Brain pericyte (primary cell): Measurements from ENCODE around the gene GPR85.
"Not testable (repeated sequence)": the region's sequence is repeated elsewhere in the genome, so short reads cannot be mapped to it uniquely, and the experiment has no call there.

Source experiments
- DNase-seq: peaks from one replicate; pipeline ENCODE4 v3.0.0-alpha.2; 2012; ENCODE audit warnings: low read depth, low spot score

GPR85 gene, protein sequence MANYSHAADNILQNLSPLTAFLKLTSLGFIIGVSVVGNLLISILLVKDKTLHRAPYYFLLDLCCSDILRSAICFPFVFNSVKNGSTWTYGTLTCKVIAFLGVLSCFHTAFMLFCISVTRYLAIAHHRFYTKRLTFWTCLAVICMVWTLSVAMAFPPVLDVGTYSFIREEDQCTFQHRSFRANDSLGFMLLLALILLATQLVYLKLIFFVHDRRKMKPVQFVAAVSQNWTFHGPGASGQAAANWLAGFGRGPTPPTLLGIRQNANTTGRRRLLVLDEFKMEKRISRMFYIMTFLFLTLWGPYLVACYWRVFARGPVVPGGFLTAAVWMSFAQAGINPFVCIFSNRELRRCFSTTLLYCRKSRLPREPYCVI

DNA sequence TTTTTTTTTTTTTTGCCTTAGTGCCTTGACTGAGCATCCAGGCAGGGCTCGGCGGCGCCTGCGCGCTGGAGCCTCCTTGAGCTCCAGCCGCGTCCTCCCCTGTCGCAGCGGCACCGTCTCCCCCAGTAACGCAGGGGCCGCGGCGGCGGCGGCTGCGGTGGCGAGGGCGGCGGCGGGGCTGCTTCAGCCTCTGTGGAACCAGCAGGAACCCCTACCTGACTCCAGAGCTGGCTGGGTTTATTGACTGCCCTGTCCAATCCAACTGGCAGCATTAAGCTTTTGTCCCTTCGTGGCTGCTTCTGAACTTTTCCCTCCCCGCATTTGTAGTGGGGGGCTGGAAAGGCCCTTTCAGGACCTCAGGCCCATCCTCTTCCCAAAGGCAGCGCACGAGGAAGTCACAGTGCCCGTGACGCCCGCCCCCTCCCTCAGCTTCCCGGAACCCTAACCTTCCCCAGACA lies at the start of gene GPR85:
GPR85 (minus strand) TSS at position 397 of the 458 bp plus-strand sequence. CDS start 2,106 bp downstream, outside the sequence.
- no peak for DNase-seq

DNA sequence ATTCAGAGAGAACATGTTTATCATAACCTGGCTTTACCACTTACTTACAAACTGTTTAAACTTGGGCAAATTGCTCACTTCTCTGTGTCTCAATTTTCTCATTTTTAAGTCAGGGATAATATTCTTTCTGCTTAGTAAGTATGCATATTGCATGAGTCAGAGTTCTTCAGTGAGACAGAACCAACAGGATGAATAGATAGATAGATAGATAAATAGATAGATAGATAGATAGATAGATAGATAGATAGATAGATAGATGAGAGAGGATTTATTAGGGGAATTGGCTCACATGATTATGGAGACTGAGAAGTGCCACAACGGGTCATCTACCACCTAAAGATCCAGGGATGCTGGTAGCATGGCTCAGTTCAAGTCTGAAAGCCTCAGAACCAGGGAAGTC lies 47.4 kb upstream of the GPR85 start:
- no peak for DNase-seq

DNA sequence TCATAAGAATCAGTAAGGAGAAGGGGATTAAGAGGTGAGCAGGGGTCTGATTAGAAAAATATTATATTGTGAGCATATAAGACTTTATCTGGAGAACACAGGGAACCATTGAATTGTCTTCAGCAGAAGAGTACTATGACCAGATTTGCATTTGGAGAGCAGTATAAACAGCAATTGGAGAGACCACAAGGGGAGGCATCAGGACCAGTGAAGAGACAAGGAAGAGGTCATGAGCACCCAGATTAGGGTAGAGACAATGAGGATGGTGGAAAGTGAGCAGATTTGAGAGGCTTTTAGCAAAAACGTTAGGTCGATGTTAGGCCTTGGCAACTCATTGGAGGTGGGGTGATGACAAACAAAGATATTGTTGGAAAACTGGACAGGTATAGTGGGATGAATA lies 44.7 kb upstream of the GPR85 start:
- DNase-seq = no peak

GRCh38 chr7:113128031-113128430 lies 41.4 kb upstream of the GPR85 start:
- no peak for DNase-seq

- DNase-seq = no peak
Observed at GRCh38 chr7:113125728-113126127, 39.1 kb upstream of the GPR85 start.

- no peak for DNase-seq
Observed at GRCh38 chr7:113122744-113123143, 36.1 kb upstream of the GPR85 start.

GRCh38 chr7:113120647-113121046 lies 34.0 kb upstream of the GPR85 start:
- no peak for DNase-seq

DNA sequence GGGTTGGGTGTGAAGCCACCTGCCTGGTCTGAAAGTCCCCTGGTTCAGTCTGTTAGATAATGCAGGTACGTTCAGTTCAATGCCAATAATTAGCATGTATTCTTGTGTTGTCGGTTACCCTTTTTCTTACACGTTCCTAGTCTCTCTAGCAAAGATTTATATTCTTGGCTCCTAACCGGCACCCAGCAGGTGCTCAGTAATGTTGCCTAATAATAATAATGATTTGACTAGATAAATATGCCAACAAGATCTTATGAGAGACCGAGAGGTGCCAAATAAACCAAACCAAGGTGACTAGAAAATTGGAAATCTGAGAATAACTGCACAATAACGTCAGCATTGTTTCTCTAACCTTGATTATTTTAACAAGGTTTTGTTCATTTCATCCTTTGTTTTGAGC lies 32.8 kb upstream of the GPR85 start:
- DNase-seq = no peak

GRCh38 chr7:113118074-113118959 lies 31.7 kb upstream of the GPR85 start, which contains the start of gene SMIM30:
Gene SMIM30 (minus strand): TSS chr7:113118554. CDS start chr7:113117578, 976 bp downstream.
- DNase-seq = peak; percentile 61

GRCh38 chr7:113117374-113117774 lies 30.7 kb upstream of the GPR85 start:
- DNase-seq = not testable (repeated sequence)

GRCh38 chr7:113113912-113114311 lies 27.3 kb upstream of the GPR85 start:
- no peak for DNase-seq

DNA sequence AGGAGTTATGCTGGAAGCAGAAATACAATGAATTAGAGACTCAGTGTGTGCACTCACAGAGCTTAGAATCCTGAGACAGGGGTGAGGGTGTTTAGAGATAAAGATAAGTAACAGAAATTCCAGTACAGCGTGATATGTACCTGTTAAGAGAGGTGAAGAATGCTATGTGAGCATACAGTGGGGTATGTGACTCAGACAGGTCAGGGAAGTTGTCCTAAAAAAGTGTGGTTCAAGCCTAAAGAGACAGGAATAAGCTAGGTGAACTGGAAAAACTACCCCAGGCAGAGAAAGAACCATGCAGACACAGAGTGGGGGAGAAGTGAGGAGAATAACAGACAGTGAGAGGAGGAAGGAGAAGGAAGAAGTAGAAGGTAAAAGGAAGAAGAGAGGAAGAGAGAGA lies 23.1 kb upstream of the GPR85 start:
- DNase-seq = no peak

- DNase-seq = no peak
Observed at GRCh38 chr7:113100121-113100603, 13.5 kb upstream of the GPR85 start.

GRCh38 chr7:113099284-113099919 lies 12.8 kb upstream of the GPR85 start:
- DNase-seq = no peak

DNA sequence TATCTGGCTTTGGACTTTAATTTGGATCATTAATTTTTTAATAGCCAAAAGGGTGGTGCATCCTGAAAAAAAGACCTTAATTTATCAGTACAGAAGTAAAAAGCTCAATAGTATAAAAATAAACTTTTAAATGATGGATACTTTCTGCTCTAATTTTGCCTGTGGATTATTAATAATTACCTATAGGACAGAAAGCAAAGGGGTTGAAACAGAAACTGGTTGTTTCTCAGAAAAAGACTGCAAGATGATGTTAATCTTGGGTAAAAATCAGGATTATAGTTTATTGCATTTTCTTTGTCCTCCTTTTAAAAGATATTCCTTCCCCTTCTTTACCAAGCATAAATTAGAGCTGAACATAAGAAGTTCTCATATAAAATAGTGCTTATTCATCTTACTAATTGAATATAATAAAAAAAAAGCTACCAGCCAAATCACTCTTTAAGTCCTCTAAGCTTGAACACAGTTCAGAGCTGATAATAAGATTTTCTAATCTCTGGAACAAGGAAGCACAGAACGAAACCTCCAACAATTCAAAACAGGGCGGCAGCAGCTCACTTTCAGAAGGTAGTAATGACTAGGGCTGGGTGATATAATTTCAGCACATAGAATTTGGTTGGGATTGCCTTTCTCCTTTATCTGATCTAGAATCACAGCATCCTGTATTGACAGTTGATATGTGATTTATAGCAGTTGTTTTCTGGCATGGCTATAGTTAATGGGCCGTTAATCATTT lies 8.1 kb upstream of the GPR85 start:
- DNase-seq = no peak

DNA sequence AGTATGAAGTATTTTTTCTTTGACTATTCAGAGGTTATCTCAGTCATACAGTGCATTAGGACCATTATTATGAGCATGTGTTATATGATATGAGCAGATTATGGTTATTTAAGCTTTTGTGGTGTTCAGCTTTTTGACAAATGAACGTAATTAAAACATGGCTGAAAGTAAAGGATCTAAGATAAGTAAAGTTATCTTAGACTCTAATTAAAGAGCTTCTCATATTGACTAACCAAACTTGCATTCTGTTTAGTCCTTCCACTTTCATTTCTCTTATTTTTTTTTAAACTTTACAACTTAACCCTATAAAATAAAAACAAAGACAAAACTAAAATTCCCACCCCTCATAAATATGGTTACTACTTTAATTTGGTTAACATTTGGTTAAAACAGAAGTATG lies 6.9 kb upstream of the GPR85 start:
- no peak for DNase-seq

GRCh38 chr7:113092762-113093161 lies 6.1 kb upstream of the GPR85 start:
- DNase-seq = no peak

DNA sequence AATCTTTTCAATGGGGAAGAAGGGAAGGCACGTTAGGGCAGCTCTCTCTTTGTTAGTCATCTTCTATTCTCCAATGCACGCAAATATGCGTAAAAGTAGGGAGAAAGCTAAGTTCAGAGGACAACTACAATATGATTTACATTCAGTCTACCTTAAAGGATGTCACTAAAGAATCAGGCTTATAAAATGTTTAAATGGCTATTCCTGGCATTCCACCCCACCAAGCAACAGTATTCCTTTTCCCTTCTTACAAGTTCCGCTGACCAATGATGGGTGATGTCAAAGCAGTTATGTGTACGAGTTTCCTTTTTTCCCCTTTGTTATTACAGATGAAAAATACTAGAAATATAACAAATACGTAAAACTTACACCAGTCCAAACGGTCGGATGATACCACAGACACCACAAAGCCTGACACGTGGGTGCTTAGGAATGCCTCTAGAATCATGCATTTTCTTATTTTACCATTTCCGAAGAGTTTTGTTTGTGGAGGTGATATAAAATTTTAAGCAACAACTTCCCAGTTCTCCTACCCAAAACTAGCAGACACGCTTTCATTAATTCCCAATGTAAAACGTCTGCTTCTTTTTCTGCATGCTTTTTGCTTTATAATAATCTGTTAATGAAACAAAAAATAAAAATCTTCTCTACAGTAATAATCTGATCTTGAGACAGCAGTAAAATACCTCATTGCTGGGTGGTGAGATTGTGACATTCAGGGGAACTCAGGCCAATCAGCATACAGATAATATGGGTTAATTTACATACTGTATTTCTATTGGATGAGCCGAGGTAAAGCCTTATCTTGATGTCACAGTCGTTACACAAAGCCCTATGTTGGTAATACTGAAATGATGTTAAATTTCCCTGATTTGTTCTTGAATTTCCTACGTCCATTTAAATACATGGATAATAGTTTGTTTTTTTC lies 708 bp upstream of the GPR85 start:
- peak; percentile 65 for DNase-seq

- no peak for DNase-seq
Observed at GRCh38 chr7:113085781-113086390, 741 bp downstream of the GPR85 start.
